SU-DHL-6 (cell line): Measurements from ENCODE around the gene SLC16A8.

ENCODE experiments used
- H2AFZ ChIP-seq: fragments of 200-600 bp; sonication (generic); 2 replicates; pipeline ENCODE4 v1.6.1; 2014; ENCODE audit warnings: low read depth, mild to moderate bottlenecking, moderate library complexity, mixed read lengths, antibody characterized with exemption, low read length; ENCODE audit not compliant: severe bottlenecking
- H3F3A ChIP-seq: fragments of 200-600 bp; shearing (Covaris generic); 2 replicates; pipeline ENCODE4 v1.6.0; 2016; ENCODE audit warnings: antibody characterized with exemption, mild to moderate bottlenecking; ENCODE audit not compliant: insufficient read depth
- H3K27ac ChIP-seq: fragments of 200-600 bp; sonication (generic); 2 replicates; pipeline ENCODE4 v1.5.1; 2016; ENCODE audit warnings: low read depth, mild to moderate bottlenecking, low read length, moderate library complexity, mixed read lengths
- H3K27me3 ChIP-seq: fragments of 200-600 bp; sonication (generic), shearing (Covaris generic); 2 replicates; pipeline ENCODE4 v1.6.0; 2014; ENCODE audit warnings: mild to moderate bottlenecking, low read length
- H3K36me3 ChIP-seq: fragments of 200-600 bp; sonication (generic); 2 replicates; pipeline ENCODE4 v1.6.1; 2014; ENCODE audit warnings: mild to moderate bottlenecking, low read length, mixed read lengths
- H3K4me2 ChIP-seq: fragments of 300-600, 200-600 bp; shearing (Covaris generic), sonication (generic); 2 replicates; pipeline ENCODE4 v1.6.0; 2014; ENCODE audit warnings: low read length, low read depth, mild to moderate bottlenecking; ENCODE audit not compliant: poor library complexity, severe bottlenecking
- H3K4me3 ChIP-seq: fragments of 200-600 bp; sonication (generic); 2 replicates; pipeline ENCODE4 v1.5.1; 2014; ENCODE audit warnings: antibody characterized with exemption, low read length, mild to moderate bottlenecking, mixed read lengths; ENCODE audit not compliant: insufficient read depth, poor library complexity, severe bottlenecking
- H3K79me2 ChIP-seq: fragments of 200-600 bp; sonication (generic); 2 replicates; pipeline ENCODE4 v1.6.1; 2014; ENCODE audit warnings: mild to moderate bottlenecking, low read length, moderate library complexity; ENCODE audit not compliant: insufficient read depth
- H3K9ac ChIP-seq: fragments of 200-600 bp; sonication (generic); 2 replicates; pipeline ENCODE4 v1.7.0; 2014; ENCODE audit warnings: mild to moderate bottlenecking, low read length
- H3K9me2 ChIP-seq: fragments of 200-600 bp; sonication (generic); replicated peaks from 2 replicates; pipeline ENCODE4 v1.6.1; 2014; ENCODE audit warnings: low read length; ENCODE audit not compliant: insufficient read depth
- H3K9me3 ChIP-seq: fragments of 200-600 bp; sonication (generic); 2 replicates; pipeline ENCODE4 v1.6.1; 2014; ENCODE audit warnings: low read length, mixed read lengths; ENCODE audit not compliant: insufficient read depth
- H4K20me1 ChIP-seq: fragments of 200-600 bp; sonication (generic); 2 replicates; pipeline ENCODE4 v1.6.1; 2014; ENCODE audit warnings: low read depth, mild to moderate bottlenecking, antibody characterized with exemption, low read length, moderate library complexity, mixed read lengths
- CTCF ChIP-seq: fragments of 200-600 bp; sonication (generic); IDR thresholded peaks from one replicate; pipeline ENCODE4 v1.5.1; 2017; ENCODE audit warnings: antibody characterized with exemption, mild to moderate bottlenecking, low read length, moderate library complexity; ENCODE audit not compliant: insufficient read depth, poor library complexity, severe bottlenecking
- EZH2phosphoT487 ChIP-seq: fragments of 200-600 bp; sonication (generic), shearing (Covaris generic); conservative IDR thresholded peaks from 2 replicates; pipeline ENCODE4 v1.6.1; 2018; ENCODE audit warnings: mild to moderate bottlenecking, antibody characterized with exemption, low read length, moderate library complexity, mixed read lengths

Gene SLC16A8

GRCh38 chr22:38050720-38051119, 33.3 kb downstream of the SLC16A8 start:
- Histone ChIP-seq H3K27me3 (no peaks in the 10 kb centered on the region), H3K36me3 (no peaks in the 10 kb centered on the region), H3K9ac (no peak overlapping the region), H2AFZ (no peak overlapping the region), H3F3A (no peaks in the 10 kb centered on the region), H4K20me1 (no peaks in the 10 kb centered on the region), H3K4me2 (no peak overlapping the region), H3K9me2 (no peaks in the 10 kb centered on the region), H3K9me3 (no peaks in the 10 kb centered on the region), H3K4me3 (no peak overlapping the region), H3K27ac (no peak overlapping the region), H3K79me2 (no peaks in the 10 kb centered on the region)
- TF ChIP-seq EZH2phosphoT487 (no peak), CTCF (no peak)

DNA sequence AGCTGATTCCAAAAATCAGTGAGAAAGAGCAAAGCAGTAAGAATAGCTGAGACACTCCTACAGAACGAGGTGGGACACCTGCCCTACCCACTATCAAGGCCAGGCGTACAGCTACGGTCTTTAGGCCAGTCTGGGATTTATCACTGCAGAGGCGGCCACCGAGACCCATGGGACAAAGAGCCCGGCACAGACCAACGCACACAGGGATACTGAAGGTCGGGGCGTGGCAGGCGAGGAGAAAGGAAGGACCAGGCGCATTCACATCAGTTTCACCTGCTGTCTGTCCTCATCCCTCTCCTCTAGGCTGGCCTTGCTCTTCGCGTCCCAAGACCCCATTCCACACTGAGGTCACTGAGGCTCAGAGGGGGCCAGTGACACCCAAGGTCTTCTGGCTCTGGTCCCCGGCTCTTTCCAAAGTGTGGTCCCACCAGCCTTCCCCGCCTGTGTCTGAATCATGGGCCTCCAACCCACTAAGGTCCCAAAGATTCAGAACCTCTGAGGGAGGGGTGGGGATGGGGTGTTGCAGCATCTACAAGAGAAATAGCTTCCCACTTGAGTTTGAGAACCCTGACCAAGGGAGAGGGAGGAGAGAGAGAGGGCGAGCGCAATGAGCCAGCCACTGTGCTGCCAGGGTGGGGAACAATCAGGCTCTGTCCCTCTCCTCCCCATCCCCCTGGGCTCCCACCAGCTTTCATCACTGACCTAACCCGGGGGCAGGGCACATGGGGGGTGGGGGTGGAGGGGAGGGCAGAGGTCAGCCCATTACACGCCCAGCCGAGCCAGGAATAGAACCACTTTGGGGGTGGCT, 34.0 kb downstream of the SLC16A8 start:
- H3K4me3 ChIP-seq = no peak overlapping the region
- no peak overlapping the region for H3K4me2 ChIP-seq
- no peaks in the 10 kb centered on the region for H4K20me1 ChIP-seq
- H3K9me3 ChIP-seq = no peaks in the 10 kb centered on the region
- no peaks in the 10 kb centered on the region for H3F3A ChIP-seq
- no peaks in the 10 kb centered on the region for H3K36me3 ChIP-seq
- no peak for TF ChIP-seq EZH2phosphoT487
- TF ChIP-seq CTCF = no peak
- H3K27ac ChIP-seq = no peak overlapping the region
- H3K79me2 ChIP-seq = no peaks in the 10 kb centered on the region
- H3K9me2 ChIP-seq = no peaks in the 10 kb centered on the region
- H2AFZ ChIP-seq = no peak overlapping the region
- no peak overlapping the region for H3K9ac ChIP-seq
- no peaks in the 10 kb centered on the region for H3K27me3 ChIP-seq

DNA sequence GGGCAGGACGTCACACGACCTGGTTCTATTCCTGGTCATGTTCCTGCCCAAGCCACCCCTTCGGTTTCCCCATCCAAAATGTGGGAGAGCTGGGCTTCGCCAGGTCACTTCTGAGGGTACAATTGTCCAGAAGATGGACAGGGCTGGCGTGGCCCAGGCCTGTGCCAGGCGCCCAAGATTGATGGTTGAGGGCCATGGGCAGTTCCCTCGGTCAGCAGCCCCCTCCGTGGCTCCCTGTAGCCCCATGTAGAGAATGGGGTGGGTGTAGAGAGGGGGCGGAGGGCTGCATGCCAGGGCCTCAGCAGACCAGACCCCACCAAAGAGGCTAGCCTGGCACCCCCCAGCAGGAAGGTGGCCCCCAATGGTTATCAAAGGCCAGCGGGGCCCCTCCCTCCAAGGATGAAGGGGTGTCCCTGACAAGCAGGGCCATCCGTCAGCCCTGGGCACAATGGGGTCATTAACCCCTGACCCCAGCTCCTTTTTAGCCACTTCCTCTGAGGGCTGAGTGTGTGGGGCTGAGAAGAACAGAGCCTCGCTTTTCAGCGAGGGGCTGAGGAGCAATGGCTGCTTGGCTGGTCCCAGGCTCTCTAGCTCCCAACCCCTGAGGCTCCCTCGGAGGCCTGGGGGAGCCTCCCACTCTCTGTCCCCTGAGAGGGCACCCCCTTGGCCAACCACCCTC, 37.8 kb downstream of the SLC16A8 start:
- Histone ChIP-seq H3K9me2 (no peaks in the 10 kb centered on the region), H3K79me2 (no peaks in the 10 kb centered on the region), H3K36me3 (no peaks in the 10 kb centered on the region), H4K20me1 (no peaks in the 10 kb centered on the region), H3K9ac (no peak overlapping the region), H2AFZ (no peak overlapping the region), H3K9me3 (no peaks in the 10 kb centered on the region), H3K27ac (no peak overlapping the region), H3F3A (no peaks in the 10 kb centered on the region), H3K27me3 (no peaks in the 10 kb centered on the region), H3K4me3 (no peak overlapping the region), H3K4me2 (no peak overlapping the region)
- TF ChIP-seq EZH2phosphoT487 = no peak
